HepG2 (cell line): ENCODE measurements around the gene NRBP1. TPM values are rescaled to one million over a fixed set of nuclear protein-coding genes. Genes with fewer than 3 reads are reported as not detected.

Experiments
- AGO2 ChIP-seq: fragments of 200-400 bp; formaldehyde crosslinking; optimal IDR thresholded peaks from 2 replicates; pipeline ENCODE3; 2017; ENCODE audit warnings: mild to moderate bottlenecking, low read depth, low read length, moderate library complexity
- ATF3 ChIP-seq: sonication (generic); formaldehyde crosslinking; IDR thresholded peaks from 2 replicates; pipeline ENCODE4 v1.4.0; 2020; ENCODE audit warnings: missing genetic modification reagents
- BATF2 ChIP-seq: sonication (generic); formaldehyde crosslinking; IDR thresholded peaks from 2 replicates; pipeline ENCODE4 v1.8.0; 2022; ENCODE audit warnings: mild to moderate bottlenecking, missing genetic modification reagents, moderate library complexity
- CBX1 ChIP-seq: IDR thresholded peaks from one replicate; pipeline ENCODE4 v1.6.1; 2016; ENCODE audit warnings: antibody characterized with exemption, low read depth
- CHCHD3 ChIP-seq: sonication (generic); formaldehyde crosslinking; IDR thresholded peaks from 2 replicates; pipeline ENCODE4 v1.8.0; 2022; ENCODE audit warnings: mild to moderate bottlenecking, missing genetic modification reagents, moderate library complexity
- CSRNP1 ChIP-seq: sonication (generic); formaldehyde crosslinking; IDR thresholded peaks from 2 replicates; pipeline ENCODE4 v1.8.1; 2023; ENCODE audit warnings: mild to moderate bottlenecking, missing genetic modification reagents
- GMEB1 ChIP-seq: sonication (generic); formaldehyde crosslinking; IDR thresholded peaks from 2 replicates; pipeline ENCODE4 v1.5.1; 2020; ENCODE audit warnings: missing genetic modification reagents, mild to moderate bottlenecking, borderline replicate concordance
- HDAC2 ChIP-seq: sonication (generic); formaldehyde crosslinking; IDR thresholded peaks from 2 replicates; pipeline ENCODE4 v1.4.0; 2020; ENCODE audit warnings: missing genetic modification reagents
- HOMEZ ChIP-seq: IDR thresholded peaks from 2 replicates; pipeline ENCODE4 v1.6.1; 2016; ENCODE audit warnings: low read depth
- KDM3A ChIP-seq: IDR thresholded peaks from 2 replicates; pipeline ENCODE4 v1.6.1; 2018; ENCODE audit warnings: low read depth, missing compliant biosample characterization
- KMT2A ChIP-seq: sonication (generic); formaldehyde crosslinking; IDR thresholded peaks from 2 replicates; pipeline ENCODE4 v1.4.0; 2020; ENCODE audit warnings: missing genetic modification reagents
- NCOA2 ChIP-seq: sonication (generic); formaldehyde crosslinking; IDR thresholded peaks from 2 replicates; pipeline ENCODE4 v1.8.0; 2022; ENCODE audit warnings: inconsistent platforms
- NFIB ChIP-seq: sonication (generic); formaldehyde crosslinking; IDR thresholded peaks from 2 replicates; pipeline ENCODE4 v1.9.0; 2021; ENCODE audit warnings: missing genetic modification reagents, mild to moderate bottlenecking, borderline replicate concordance
- SALL2 ChIP-seq: sonication (generic); formaldehyde crosslinking; IDR thresholded peaks from 2 replicates; pipeline ENCODE4 v1.8.1; 2023; ENCODE audit warnings: mild to moderate bottlenecking, missing genetic modification reagents, inconsistent platforms
- STAT5B ChIP-seq: sonication (generic); formaldehyde crosslinking; IDR thresholded peaks from 2 replicates; pipeline ENCODE4 v1.4.0; 2020; ENCODE audit warnings: missing genetic modification reagents
- TBL1XR1 ChIP-seq: fragments of 150-350 bp; IDR thresholded peaks from 2 replicates; pipeline ENCODE4 v1.6.1; 2014; ENCODE audit warnings: borderline replicate concordance, low read length; ENCODE audit not compliant: partially characterized antibody
- TEAD2 ChIP-seq: sonication (generic); formaldehyde crosslinking; IDR thresholded peaks from 2 replicates; pipeline ENCODE4 v1.9.0; 2021; ENCODE audit warnings: missing genetic modification reagents
- ZNF331 ChIP-seq: sonication (generic); formaldehyde crosslinking; IDR thresholded peaks from 2 replicates; pipeline ENCODE4 v1.4.0; 2020; ENCODE audit warnings: missing genetic modification reagents
- ZNF382 ChIP-seq: sonication (generic); formaldehyde crosslinking; IDR thresholded peaks from 2 replicates; pipeline ENCODE4 v1.5.0; 2020; ENCODE audit warnings: missing genetic modification reagents, mild to moderate bottlenecking, borderline replicate concordance
- ZNF530 ChIP-seq: sonication (generic); formaldehyde crosslinking; IDR thresholded peaks from 2 replicates; pipeline ENCODE4 v1.5.0; 2020; ENCODE audit warnings: low read depth, mild to moderate bottlenecking, missing genetic modification reagents
- ZNF704 ChIP-seq: sonication (generic); formaldehyde crosslinking; IDR thresholded peaks from 2 replicates; pipeline ENCODE4 v1.8.1; 2023; ENCODE audit warnings: mild to moderate bottlenecking, inconsistent platforms, moderate library complexity, missing genetic modification reagents, borderline replicate concordance
- ZNF746 ChIP-seq: sonication (generic); formaldehyde crosslinking; IDR thresholded peaks from 2 replicates; pipeline ENCODE4 v1.8.0; 2022; ENCODE audit warnings: mild to moderate bottlenecking, missing genetic modification reagents
- polyA plus RNA-seq, 8 experiments: library from polyadenylated mRNA; depleted of rRNA in 3 of 8; stranded (reverse) in 7 of 8; unstranded in 1 of 8; fragments of >200 nt; fragmentation: Illumina TruSeq in 4 of 8; extraction: Trizol in 4 of 8; gene quantifications; 2 replicates each; pipeline versions ENCODE4 v1.2.1 to v1.2.3, GENCODE V29; 2011 to 2016; ENCODE audit warnings: low read depth in 4 of 8, missing spikeins in 1 of 8, mixed read lengths in 1 of 8; ENCODE audit not compliant: insufficient read depth in 1 of 8
- total RNA-seq, 5 experiments: library from RNA; depleted of rRNA; stranded (reverse); fragments of >200 nt; fragmentation: Illumina TruSeq; extraction: Trizol; gene quantifications; 2 replicates each; pipeline ENCODE4 v1.2.3, GENCODE V29; 2016; ENCODE audit warnings: low read depth in 1 of 5

NRBP1 gene
- total and polyA plus RNA-seq, 2 of the 13 experiments (the other 11 are each of a cell fraction or from before 2014, with no cell fraction given): 165 to 240 TPM

GRCh38 chr2:27428978-27429541 is 629 bp downstream of the NRBP1 start (continued):
- no peak for TF ChIP-seq HOMEZ (CRISPR knock-in tag)
- 0 out of 2 replicates have a peak, but pooled peaks have one; percentile 60 for TF ChIP-seq SALL2 (CRISPR knock-in tag)
- peak; percentile 51 for TF ChIP-seq CBX1
- no peak for TF ChIP-seq TBL1XR1
- no peak; the same call in none of the 2 replicates for TF ChIP-seq ATF3 (CRISPR knock-in tag)
- no peak; the same call in 1 of the 2 replicates for TF ChIP-seq ZNF746
- TF ChIP-seq ZNF382 (CRISPR knock-in tag): no peak
- no peak; the same call in 1 of the 2 replicates for TF ChIP-seq CSRNP1 (CRISPR knock-in tag)
- TF ChIP-seq KDM3A: no peak; the same call in 1 of the 2 replicates
- TF ChIP-seq ZNF704 (CRISPR knock-in tag): no peak; the same call in 1 of the 2 replicates
- TF ChIP-seq TEAD2 (CRISPR knock-in tag): no peak
- no peak for TF ChIP-seq STAT5B (CRISPR knock-in tag)
- 0 out of 2 replicates have a peak, but pooled peaks have one; percentile 56 for TF ChIP-seq ZNF331
- no peak for TF ChIP-seq AGO2
- TF ChIP-seq NCOA2 (CRISPR knock-in tag): no peak
- TF ChIP-seq BATF2 (CRISPR knock-in tag): no peak
- TF ChIP-seq GMEB1 (CRISPR knock-in tag): no peak
- TF ChIP-seq ZNF530: no peak
- no peak for TF ChIP-seq CHCHD3 (CRISPR knock-in tag)
- TF ChIP-seq KMT2A (CRISPR knock-in tag): peak; percentile 74
- peak; percentile 53; the same call in 1 of the 2 replicates for TF ChIP-seq HDAC2 (CRISPR knock-in tag)
- no peak for TF ChIP-seq NFIB (CRISPR knock-in tag)
